Breast epithelium (tissue), 3 donors: Measurements from ENCODE around the gene DUS1L.

Experiments
- POLR2A ChIP-seq: fragments of 450-650 bp; IDR thresholded peaks from one replicate; pipeline ENCODE4 v1.6.1; 2016; ENCODE audit warnings: antibody characterized with exemption, mild to moderate bottlenecking, moderate library complexity
- POLR2AphosphoS5 ChIP-seq, 3 donors: sonication (generic); formaldehyde crosslinking; IDR thresholded peaks; one replicate each; pipeline ENCODE4 v1.6.1; 2017; ENCODE audit warnings: antibody characterized with exemption in 3 of 3
- TF ChIP-seq, protein P1 (sequence below), 3 donors: fragments of 450-650 bp; IDR thresholded peaks; one replicate each; pipeline ENCODE4 v1.5.1; 2016 to 2017; ENCODE audit warnings: antibody characterized with exemption in 3 of 3, mild to moderate bottlenecking in 3 of 3, moderate library complexity in 3 of 3

DNA sequence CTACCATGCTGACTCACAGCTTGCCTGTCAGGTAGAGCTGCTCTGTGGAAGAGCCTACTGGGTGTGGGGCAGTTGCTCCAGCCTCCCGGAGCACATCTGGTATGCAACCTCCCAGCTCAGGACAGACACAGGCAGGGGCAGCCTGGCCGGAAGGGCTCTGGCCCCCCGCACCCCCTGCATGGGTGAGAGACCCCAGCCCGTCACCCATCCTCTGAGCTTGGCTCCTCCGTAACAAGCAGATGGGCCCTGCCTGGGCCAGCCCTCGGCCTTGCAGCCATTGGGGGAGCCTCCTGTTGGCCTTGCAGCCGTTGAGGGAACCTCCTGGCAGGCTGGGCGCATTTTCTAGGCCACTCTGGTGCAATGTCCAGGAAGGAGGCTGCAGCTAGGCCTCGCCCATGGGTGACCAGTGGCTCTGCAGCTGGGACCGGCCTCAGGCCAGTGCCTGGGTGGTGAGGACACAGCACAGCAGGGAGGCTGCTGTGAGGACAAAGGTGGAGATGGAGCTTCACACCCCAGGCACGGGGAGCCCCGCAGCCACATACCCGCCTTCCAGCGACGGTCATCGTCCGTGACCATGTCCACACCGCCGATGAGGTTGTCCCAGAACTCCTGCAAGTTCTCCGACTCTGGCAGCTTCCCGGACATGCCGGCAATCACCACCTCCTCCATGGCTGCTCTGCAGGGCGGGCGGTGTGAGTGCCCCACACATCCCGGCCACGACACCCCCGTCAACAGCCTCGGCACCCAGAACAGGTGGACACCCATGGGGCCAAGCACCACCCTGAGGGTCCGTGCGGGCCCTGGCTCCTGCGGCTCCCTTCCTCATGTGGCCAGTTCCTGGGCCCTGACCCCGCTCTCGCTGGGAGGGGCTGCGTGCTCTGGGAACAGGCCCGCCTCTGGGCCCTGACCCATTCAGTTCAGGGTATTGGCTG, 30.4 kb upstream of the DUS1L start:
- TF ChIP-seq, protein P1, sequence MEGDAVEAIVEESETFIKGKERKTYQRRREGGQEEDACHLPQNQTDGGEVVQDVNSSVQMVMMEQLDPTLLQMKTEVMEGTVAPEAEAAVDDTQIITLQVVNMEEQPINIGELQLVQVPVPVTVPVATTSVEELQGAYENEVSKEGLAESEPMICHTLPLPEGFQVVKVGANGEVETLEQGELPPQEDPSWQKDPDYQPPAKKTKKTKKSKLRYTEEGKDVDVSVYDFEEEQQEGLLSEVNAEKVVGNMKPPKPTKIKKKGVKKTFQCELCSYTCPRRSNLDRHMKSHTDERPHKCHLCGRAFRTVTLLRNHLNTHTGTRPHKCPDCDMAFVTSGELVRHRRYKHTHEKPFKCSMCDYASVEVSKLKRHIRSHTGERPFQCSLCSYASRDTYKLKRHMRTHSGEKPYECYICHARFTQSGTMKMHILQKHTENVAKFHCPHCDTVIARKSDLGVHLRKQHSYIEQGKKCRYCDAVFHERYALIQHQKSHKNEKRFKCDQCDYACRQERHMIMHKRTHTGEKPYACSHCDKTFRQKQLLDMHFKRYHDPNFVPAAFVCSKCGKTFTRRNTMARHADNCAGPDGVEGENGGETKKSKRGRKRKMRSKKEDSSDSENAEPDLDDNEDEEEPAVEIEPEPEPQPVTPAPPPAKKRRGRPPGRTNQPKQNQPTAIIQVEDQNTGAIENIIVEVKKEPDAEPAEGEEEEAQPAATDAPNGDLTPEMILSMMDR (IDR thresholded peaks at IDR 0.05), result no peak
- TF ChIP-seq POLR2AphosphoS5 (IDR thresholded peaks at IDR 0.05) (no peak), POLR2A (no peak)
